Measurements from ENCODE around the gene CARHSP1. TPM values are rescaled to one million over a fixed set of nuclear protein-coding genes. Genes with fewer than 3 reads are reported as not detected.
A peak's percentile ranks its signal among the peaks of the same experiment; 100 is the strongest.
"Not testable (repeated sequence)": the region's sequence is repeated elsewhere in the genome, so short reads cannot be mapped to it uniquely, and the experiment has no call there.

CARHSP1 gene
- 101 TPM for polyA plus RNA-seq (2012; ENCODE audit: insufficient read depth, insufficient read length, low read depth)

DNA sequence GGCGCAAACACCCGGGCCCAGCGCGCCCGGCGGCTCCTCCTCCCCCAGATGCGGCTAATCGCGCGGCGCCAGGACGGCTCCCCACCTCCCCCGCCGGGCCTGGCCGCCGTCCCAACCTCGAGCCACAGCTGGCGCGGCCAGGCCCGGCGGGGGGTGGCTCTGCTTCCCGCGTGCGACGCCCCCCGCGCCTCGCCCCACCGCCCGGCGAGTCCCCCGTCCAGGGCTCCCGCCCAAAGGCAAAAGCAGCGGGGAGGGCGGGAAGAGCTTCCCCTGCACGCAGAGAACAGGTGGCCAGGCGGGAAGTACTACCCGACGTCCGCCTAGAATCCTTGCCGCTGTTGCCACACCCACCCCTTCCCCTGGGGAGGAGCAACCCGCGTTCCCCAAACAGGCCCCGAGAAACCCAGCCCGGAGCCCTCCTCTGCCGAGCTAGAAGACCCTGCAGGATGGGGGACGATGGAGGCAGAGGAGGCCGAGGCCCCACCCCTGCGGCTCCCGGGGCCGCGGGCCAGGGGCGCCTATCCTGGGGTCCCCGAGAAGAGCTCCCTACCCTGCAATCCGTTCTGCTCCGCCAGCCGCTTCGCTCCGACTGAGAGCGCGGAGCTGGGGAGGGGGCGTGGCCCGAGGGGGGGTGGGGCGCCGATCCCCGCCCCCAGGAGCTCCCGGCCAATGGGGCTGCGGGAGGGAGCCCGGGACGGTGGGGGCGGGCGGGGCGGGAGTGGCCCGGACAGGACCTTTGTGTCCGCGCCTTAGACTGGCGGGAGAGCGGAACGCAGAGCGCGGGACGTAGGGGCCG lies at the start of gene CARHSP1:
Gene CARHSP1 (minus strand): TSS at position 591 of the 796 bp plus-strand sequence. CDS start 9,678 bp downstream, outside the sequence.
- TF ChIP-seq, protein P1, sequence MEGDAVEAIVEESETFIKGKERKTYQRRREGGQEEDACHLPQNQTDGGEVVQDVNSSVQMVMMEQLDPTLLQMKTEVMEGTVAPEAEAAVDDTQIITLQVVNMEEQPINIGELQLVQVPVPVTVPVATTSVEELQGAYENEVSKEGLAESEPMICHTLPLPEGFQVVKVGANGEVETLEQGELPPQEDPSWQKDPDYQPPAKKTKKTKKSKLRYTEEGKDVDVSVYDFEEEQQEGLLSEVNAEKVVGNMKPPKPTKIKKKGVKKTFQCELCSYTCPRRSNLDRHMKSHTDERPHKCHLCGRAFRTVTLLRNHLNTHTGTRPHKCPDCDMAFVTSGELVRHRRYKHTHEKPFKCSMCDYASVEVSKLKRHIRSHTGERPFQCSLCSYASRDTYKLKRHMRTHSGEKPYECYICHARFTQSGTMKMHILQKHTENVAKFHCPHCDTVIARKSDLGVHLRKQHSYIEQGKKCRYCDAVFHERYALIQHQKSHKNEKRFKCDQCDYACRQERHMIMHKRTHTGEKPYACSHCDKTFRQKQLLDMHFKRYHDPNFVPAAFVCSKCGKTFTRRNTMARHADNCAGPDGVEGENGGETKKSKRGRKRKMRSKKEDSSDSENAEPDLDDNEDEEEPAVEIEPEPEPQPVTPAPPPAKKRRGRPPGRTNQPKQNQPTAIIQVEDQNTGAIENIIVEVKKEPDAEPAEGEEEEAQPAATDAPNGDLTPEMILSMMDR (IDR thresholded peaks at IDR 0.05; ENCODE audit: low read depth, low read length): no peak
- Histone ChIP-seq H3K36me3 (no peaks in the 10 kb centered on the region), H3K4me1 (peaks cover 18% of the 10 kb centered on the region), H3K4me3 (ENCODE audit: low read depth, low read length) (peak within 1 kb of the TSS; percentile 91), H3K9me3 (no peaks in the 10 kb centered on the region), H3K27me3 (no peaks in the 10 kb centered on the region)
- peak; percentile 89 for DNase-seq

DNA sequence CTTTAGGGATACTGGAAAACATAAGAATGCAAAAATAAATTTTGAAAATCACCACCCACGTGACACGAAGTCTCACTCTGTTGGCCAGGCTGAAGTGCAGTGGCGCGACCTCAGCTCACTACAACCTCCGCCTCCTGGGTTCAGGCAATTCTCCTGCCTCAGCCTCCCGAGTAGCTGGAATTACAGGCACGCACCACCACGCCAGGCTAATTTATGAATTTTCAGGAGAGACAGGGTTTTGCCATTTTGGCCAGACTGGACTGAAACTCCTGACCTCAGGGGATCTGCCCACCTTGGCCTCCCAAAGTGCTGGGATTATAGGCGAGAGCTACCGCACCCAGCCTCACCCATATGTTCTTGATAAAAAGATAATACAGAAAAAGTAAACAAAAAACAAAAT lies 48.5 kb upstream of the CARHSP1 start:
- peaks cover 97% of the 10 kb centered on the region for H3K36me3 ChIP-seq
- not testable (repeated sequence) for DNase-seq

GRCh38 chr16:8916541-8917225 lies 47.9 kb upstream of the CARHSP1 start:
- Histone ChIP-seq H3K9me3 (no peaks in the 10 kb centered on the region), H3K36me3 (peaks cover 96% of the 10 kb centered on the region), H3K4me3 (ENCODE audit: low read depth, low read length) (no peak overlapping the region), H3K27me3 (no peaks in the 10 kb centered on the region), H3K4me1 (no peaks in the 10 kb centered on the region)
- DNase-seq: no peak
- TF ChIP-seq, protein P1 (IDR thresholded peaks at IDR 0.05; ENCODE audit: low read depth, low read length): no peak

More for the DNA sequence above, 48.5 kb upstream of the CARHSP1 start:
- not testable (repeated sequence) for H3K4me1 ChIP-seq; H3K4me3 ChIP-seq (ENCODE audit: low read depth, low read length); H3K9me3 ChIP-seq; H3K27me3 ChIP-seq

DNA sequence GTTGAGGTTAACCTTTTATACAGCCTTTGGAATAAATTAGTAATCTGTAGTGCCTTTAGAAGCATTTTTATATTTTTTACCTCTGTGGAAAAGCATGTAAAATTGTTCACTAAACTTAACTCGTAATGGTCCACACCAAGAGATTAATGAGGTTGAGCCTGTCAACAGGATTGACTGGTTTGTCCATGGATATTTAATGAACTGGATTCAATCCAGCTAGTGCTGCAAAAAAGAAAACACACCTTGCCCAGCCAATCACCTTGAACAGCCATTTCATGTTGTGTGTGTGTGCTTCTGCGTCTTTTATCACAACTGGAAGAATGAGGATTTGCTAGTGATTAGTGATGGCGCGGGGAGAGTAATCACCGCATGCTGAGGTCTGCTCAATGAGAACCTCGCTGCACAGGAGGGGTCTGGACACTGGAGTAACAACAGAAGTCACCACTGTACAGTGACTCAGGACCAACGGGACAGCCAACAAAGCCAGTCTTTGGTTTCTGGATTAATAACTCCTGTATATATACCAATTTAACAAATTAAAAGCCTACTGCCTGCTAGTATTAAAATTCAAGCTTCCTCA lies 47.0 kb upstream of the CARHSP1 start:
- Histone ChIP-seq H3K27me3 (no peaks in the 10 kb centered on the region), H3K4me3 (ENCODE audit: low read depth, low read length) (no peak overlapping the region), H3K9me3 (no peaks in the 10 kb centered on the region), H3K36me3 (peaks cover 96% of the 10 kb centered on the region), H3K4me1 (no peaks in the 10 kb centered on the region)
- TF ChIP-seq, protein P1 (IDR thresholded peaks at IDR 0.05; ENCODE audit: low read depth, low read length): no peak
- DNase-seq: no peak

- no peak overlapping the region for H3K4me3 ChIP-seq (ENCODE audit: low read depth, low read length)
- H3K36me3 ChIP-seq: peaks cover 96% of the 10 kb centered on the region
- H3K27me3 ChIP-seq: no peaks in the 10 kb centered on the region
- no peak for DNase-seq
- no peaks in the 10 kb centered on the region for H3K4me1 ChIP-seq
- no peaks in the 10 kb centered on the region for H3K9me3 ChIP-seq
- TF ChIP-seq, protein P1 (IDR thresholded peaks at IDR 0.05; ENCODE audit: low read depth, low read length): no peak
Measured at GRCh38 chr16:8914098-8914497, 45.3 kb upstream of the CARHSP1 start.

DNA sequence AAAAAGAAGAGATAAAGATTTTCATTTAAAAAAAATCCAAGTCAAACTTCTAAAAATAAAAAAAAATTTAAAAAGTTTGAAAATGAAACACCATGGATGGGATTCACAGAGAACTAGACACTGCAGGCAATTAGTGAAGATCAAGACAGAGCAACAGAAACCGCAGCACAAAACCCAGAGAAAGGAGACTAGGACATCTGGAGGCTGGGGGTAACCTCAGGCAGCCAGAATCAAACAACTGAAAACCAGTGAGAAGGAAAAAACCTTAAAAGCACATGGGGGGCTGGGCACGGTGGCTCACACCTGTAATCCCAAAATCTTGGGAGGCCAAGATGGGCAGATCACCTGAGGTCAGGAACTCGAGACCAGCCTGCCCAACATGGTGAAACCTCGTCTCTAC lies 44.0 kb upstream of the CARHSP1 start:
- no peak for DNase-seq
- Histone ChIP-seq H3K27me3 (no peaks in the 10 kb centered on the region), H3K4me1 (no peaks in the 10 kb centered on the region), H3K9me3 (no peaks in the 10 kb centered on the region), H3K4me3 (ENCODE audit: low read depth, low read length) (no peak overlapping the region), H3K36me3 (peaks cover 96% of the 10 kb centered on the region)
- TF ChIP-seq, protein P1 (IDR thresholded peaks at IDR 0.05; ENCODE audit: low read depth, low read length): no peak
